ENCODE data around the gene C1QTNF5.

The C1QTNF5 gene

DNA sequence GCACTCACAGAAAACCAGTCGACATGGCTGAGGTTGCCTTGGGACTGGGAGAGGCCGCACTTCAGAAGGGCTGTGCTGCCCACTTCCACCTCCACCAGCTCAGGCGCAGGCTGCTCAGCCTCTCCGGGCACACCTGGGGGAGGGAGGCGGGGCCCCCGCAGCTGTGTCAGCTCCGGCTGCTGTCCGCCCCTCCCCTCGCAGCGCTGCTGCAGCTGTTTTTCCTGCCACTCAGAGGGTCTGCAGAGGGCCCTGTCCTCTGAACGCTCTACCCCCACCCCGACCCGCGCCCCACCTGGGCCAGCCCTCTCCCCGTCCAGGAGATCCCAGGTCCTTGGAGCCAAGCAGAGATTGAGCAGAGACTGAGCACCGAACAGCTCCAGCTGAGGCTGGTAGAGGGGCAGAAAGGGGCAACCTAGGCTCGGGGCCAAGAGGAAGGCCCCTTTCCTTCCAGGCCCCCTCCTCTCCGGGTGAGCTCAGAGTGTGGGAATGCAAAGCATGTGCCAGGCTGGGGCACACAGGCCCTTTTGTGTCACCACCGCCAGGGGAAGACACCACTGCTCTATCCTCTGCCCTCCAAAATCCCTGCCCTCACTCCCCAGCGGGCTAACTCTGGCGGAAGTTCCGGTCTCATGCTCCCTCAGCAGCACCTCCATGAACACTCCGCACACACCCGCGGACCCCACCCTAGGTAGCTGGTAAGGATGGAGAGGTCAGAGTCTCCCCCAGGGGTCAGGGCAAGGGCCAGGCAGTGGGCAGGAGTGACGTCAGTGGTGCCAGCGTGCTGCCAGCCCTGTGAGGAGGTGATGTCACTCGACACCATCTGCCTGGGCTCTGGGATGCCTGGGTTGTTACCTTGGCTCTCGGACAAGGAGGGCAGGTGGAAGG, 25.3 kb downstream of the C1QTNF5 start:
- Histone ChIP-seq H3K36me3 (ENCODE audit: control insufficient read depth, insufficient read depth, low read length) (no peaks in the 10 kb centered on the region), H3K79me2 (no peaks in the 10 kb centered on the region), H3K27me3 (ENCODE audit: control insufficient read depth, insufficient read depth, low read length) (no peaks in the 10 kb centered on the region), H3K4me2 (ENCODE audit: low read length) (peak overlapping the region; percentile 36), H3K9me3 (ENCODE audit: control insufficient read depth, low read length) (no peaks in the 10 kb centered on the region), H3K9ac (no peak overlapping the region), H3K27ac (no peak overlapping the region), H2AFZ (peak overlapping the region; percentile 25), H3K4me1 (no peaks in the 10 kb centered on the region), H3K4me3 (ENCODE audit: low read depth, low read length) (peak overlapping the region; percentile 34)
- TF ChIP-seq, protein P1, sequence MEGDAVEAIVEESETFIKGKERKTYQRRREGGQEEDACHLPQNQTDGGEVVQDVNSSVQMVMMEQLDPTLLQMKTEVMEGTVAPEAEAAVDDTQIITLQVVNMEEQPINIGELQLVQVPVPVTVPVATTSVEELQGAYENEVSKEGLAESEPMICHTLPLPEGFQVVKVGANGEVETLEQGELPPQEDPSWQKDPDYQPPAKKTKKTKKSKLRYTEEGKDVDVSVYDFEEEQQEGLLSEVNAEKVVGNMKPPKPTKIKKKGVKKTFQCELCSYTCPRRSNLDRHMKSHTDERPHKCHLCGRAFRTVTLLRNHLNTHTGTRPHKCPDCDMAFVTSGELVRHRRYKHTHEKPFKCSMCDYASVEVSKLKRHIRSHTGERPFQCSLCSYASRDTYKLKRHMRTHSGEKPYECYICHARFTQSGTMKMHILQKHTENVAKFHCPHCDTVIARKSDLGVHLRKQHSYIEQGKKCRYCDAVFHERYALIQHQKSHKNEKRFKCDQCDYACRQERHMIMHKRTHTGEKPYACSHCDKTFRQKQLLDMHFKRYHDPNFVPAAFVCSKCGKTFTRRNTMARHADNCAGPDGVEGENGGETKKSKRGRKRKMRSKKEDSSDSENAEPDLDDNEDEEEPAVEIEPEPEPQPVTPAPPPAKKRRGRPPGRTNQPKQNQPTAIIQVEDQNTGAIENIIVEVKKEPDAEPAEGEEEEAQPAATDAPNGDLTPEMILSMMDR (IDR thresholded peaks at IDR 0.05): no peak

DNA sequence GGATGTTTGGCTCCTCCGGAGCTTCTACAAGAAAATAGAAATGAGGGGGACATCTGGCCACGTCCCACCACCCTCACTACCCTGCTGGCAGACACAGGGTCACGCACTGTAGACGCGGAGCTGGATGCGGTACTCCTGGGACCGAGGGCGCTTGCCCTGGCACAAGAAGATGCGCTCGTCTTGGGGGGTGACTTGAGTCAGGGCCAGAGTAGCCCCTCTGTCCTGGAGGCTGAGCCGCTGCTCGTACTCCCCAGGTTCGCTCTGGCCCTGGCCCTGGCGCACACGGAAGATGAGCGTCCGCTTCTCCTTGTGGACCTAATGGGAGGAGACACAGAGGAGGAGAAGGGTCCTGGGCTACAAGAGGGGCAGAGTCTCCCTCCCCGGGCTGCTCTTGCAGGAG, 26.0 kb downstream of the C1QTNF5 start:
- no peaks in the 10 kb centered on the region for H3K27me3 ChIP-seq (ENCODE audit: control insufficient read depth, insufficient read depth, low read length)
- H3K36me3 ChIP-seq (ENCODE audit: control insufficient read depth, insufficient read depth, low read length): no peaks in the 10 kb centered on the region
- no peaks in the 10 kb centered on the region for H3K9me3 ChIP-seq (ENCODE audit: control insufficient read depth, low read length)
- no peaks in the 10 kb centered on the region for H3K79me2 ChIP-seq
- no peak overlapping the region for H3K4me2 ChIP-seq (ENCODE audit: low read length)
- H3K27ac ChIP-seq: no peak overlapping the region
- no peak overlapping the region for H3K4me3 ChIP-seq (ENCODE audit: low read depth, low read length)
- TF ChIP-seq, protein P1 (IDR thresholded peaks at IDR 0.05): no peak
- H3K9ac ChIP-seq: no peak overlapping the region
- no peak overlapping the region for H2AFZ ChIP-seq
- no peaks in the 10 kb centered on the region for H3K4me1 ChIP-seq

DNA sequence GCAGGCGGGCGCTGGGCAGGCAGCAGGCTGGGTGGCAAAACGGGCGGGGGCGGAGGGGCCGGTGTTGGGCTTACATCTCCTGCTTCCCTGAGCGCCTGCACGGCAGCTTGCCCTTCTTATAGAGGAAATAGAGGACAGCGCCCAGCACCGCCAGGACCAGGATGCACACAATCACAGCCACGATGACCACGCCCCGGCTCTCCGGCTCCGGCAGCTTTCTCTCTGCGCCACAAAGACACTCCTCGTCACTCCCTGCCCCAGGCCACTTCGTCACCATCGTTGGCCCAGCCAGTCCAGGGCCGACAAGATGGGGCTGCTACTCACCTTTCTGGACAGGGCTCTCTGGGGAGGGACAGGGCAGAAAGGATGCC, 30.0 kb downstream of the C1QTNF5 start:
- no peaks in the 10 kb centered on the region for H3K36me3 ChIP-seq (ENCODE audit: control insufficient read depth, insufficient read depth, low read length)
- no peak overlapping the region for H3K27ac ChIP-seq
- H3K9ac ChIP-seq: no peak overlapping the region
- TF ChIP-seq, protein P1 (IDR thresholded peaks at IDR 0.05): no peak
- no peaks in the 10 kb centered on the region for H3K79me2 ChIP-seq
- H3K4me2 ChIP-seq (ENCODE audit: low read length): no peak overlapping the region
- no peak overlapping the region for H3K4me3 ChIP-seq (ENCODE audit: low read depth, low read length)
- no peaks in the 10 kb centered on the region for H3K4me1 ChIP-seq
- no peaks in the 10 kb centered on the region for H3K27me3 ChIP-seq (ENCODE audit: control insufficient read depth, insufficient read depth, low read length)
- H2AFZ ChIP-seq: no peak overlapping the region
- H3K9me3 ChIP-seq (ENCODE audit: control insufficient read depth, low read length): no peaks in the 10 kb centered on the region

DNA sequence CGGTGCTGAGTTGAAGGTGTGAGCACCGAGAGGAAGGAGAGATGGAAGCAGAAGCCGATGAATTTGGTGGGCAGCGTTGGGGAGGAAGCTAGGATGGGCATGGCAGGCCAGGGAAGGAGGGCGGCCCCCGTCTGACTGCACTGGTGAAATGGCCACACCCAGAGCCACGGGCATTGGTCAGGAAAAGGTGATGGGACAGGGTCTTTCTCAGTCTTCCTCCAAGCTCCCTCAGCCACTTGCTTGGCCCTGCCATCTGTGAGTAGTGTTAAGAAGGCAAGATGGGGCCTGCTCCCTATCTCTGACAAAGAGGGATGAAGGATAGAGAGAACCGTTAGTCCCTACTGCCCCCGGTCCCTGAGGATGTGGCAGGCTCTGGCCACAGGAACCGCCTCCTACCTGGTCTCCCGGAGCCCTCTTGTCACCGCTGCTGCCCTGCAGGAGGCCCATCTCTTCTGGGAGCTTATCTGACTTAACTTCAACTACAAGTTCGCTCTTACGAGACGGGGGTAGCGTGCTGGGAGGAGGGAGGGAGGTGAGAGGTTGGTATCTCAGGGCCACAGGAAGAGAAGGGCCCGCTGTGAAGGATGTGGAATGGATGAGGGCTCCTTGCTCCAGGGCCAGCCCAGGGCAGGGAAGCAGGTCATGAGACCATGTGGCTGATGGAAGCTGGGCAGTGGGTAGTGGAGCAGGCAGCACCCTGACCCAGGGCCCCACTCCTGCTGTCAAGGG, 30.6 kb downstream of the C1QTNF5 start:
- no peaks in the 10 kb centered on the region for H3K36me3 ChIP-seq (ENCODE audit: control insufficient read depth, insufficient read depth, low read length)
- H3K4me1 ChIP-seq: no peaks in the 10 kb centered on the region
- H3K4me2 ChIP-seq (ENCODE audit: low read length): no peak overlapping the region
- TF ChIP-seq, protein P1 (IDR thresholded peaks at IDR 0.05): no peak
- no peaks in the 10 kb centered on the region for H3K27me3 ChIP-seq (ENCODE audit: control insufficient read depth, insufficient read depth, low read length)
- no peak overlapping the region for H2AFZ ChIP-seq
- no peak overlapping the region for H3K4me3 ChIP-seq (ENCODE audit: low read depth, low read length)
- H3K79me2 ChIP-seq: no peaks in the 10 kb centered on the region
- H3K9ac ChIP-seq: no peak overlapping the region
- no peak overlapping the region for H3K27ac ChIP-seq
- H3K9me3 ChIP-seq (ENCODE audit: control insufficient read depth, low read length): no peaks in the 10 kb centered on the region
